DOHH2 (cell line): ENCODE results near the gene TGM6.

Source experiments
- H3F3A ChIP-seq: fragments of 200-600 bp; sonication (generic), shearing (Covaris generic); 2 replicates; pipeline ENCODE4 v1.6.0; 2016; ENCODE audit warnings: antibody characterized with exemption, mild to moderate bottlenecking; ENCODE audit not compliant: control insufficient read depth, insufficient read depth
- H3K27ac ChIP-seq: fragments of 200-600 bp; sonication (generic); 2 replicates; pipeline ENCODE4 v1.5.1; 2014; ENCODE audit warnings: low read depth, mild to moderate bottlenecking, low read length, moderate library complexity
- H3K27me3 ChIP-seq: fragments of 200-600 bp; sonication (generic); 2 replicates; pipeline ENCODE4 v1.6.1; 2014; ENCODE audit warnings: mild to moderate bottlenecking, low read length, mixed read lengths; ENCODE audit not compliant: control insufficient read depth
- H3K36me3 ChIP-seq: fragments of 200-600 bp; sonication (generic); 2 replicates; pipeline ENCODE4 v1.6.1; 2014; ENCODE audit warnings: mild to moderate bottlenecking, low read length, moderate library complexity, mixed read lengths; ENCODE audit not compliant: control insufficient read depth
- H3K4me1 ChIP-seq: fragments of 200-600 bp; sonication (generic); 2 replicates; pipeline ENCODE4 v1.6.1; 2014; ENCODE audit warnings: mild to moderate bottlenecking, low read length, mixed read lengths; ENCODE audit not compliant: control insufficient read depth
- H3K4me2 ChIP-seq: fragments of 200-600 bp; sonication (generic); 2 replicates; pipeline ENCODE4 v1.6.0; 2014; ENCODE audit warnings: mild to moderate bottlenecking, low read length, moderate library complexity
- H3K4me3 ChIP-seq: fragments of 200-600 bp; sonication (generic); 2 replicates; pipeline ENCODE4 v1.5.1; 2014; ENCODE audit warnings: mild to moderate bottlenecking, low read length, mixed read lengths
- H3K79me2 ChIP-seq: fragments of 200-600 bp; sonication (generic); 2 replicates; pipeline ENCODE4 v1.6.1; 2014; ENCODE audit warnings: mild to moderate bottlenecking, low read length, mixed read lengths; ENCODE audit not compliant: control insufficient read depth
- H3K9me2 ChIP-seq: fragments of 200-600 bp; sonication (generic); replicated peaks from 2 replicates; pipeline ENCODE4 v1.6.1; 2014; ENCODE audit warnings: mild to moderate bottlenecking, low read length, mixed read lengths; ENCODE audit not compliant: control insufficient read depth
- H3K9me3 ChIP-seq: fragments of 200-600 bp; sonication (generic); 2 replicates; pipeline ENCODE4 v1.6.1; 2014; ENCODE audit warnings: antibody characterized with exemption, low read length, mixed read lengths; ENCODE audit not compliant: control insufficient read depth, insufficient read depth
- H4K20me1 ChIP-seq: fragments of 200-600 bp; sonication (generic); 2 replicates; pipeline ENCODE4 v1.6.0; 2014; ENCODE audit warnings: low read depth, mild to moderate bottlenecking, antibody characterized with exemption, low read length, moderate library complexity; ENCODE audit not compliant: control insufficient read depth, insufficient read depth
- EZH2phosphoT487 ChIP-seq: fragments of 200-600 bp; sonication (generic); IDR thresholded peaks from 2 replicates; pipeline ENCODE4 v1.6.1; 2017; ENCODE audit warnings: borderline replicate concordance, mild to moderate bottlenecking, antibody characterized with exemption, low read length, moderate library complexity, mixed read lengths
- TF ChIP-seq, protein P1 (sequence below): fragments of 200-600 bp; sonication (generic); IDR thresholded peaks from one replicate; pipeline ENCODE4 v1.5.1; 2014; ENCODE audit warnings: antibody characterized with exemption, mild to moderate bottlenecking, low read depth, low read length; ENCODE audit not compliant: poor library complexity, severe bottlenecking

The TGM6 gene

GRCh38 chr20:2346188-2346587, 34.5 kb upstream of the TGM6 start:
- H3K79me2 ChIP-seq = no peaks in the 10 kb centered on the region
- no peak overlapping the region for H3K27ac ChIP-seq
- H3K27me3 ChIP-seq = no peaks in the 10 kb centered on the region
- H3F3A ChIP-seq = no peaks in the 10 kb centered on the region
- H3K4me2 ChIP-seq = no peak overlapping the region
- no peaks in the 10 kb centered on the region for H4K20me1 ChIP-seq
- no peaks in the 10 kb centered on the region for H3K36me3 ChIP-seq
- no peaks in the 10 kb centered on the region for H3K4me1 ChIP-seq
- H3K9me2 ChIP-seq = no peaks in the 10 kb centered on the region
- no peak overlapping the region for H3K4me3 ChIP-seq
- H3K9me3 ChIP-seq = peaks cover 5% of the 10 kb centered on the region
- TF ChIP-seq, protein P1, sequence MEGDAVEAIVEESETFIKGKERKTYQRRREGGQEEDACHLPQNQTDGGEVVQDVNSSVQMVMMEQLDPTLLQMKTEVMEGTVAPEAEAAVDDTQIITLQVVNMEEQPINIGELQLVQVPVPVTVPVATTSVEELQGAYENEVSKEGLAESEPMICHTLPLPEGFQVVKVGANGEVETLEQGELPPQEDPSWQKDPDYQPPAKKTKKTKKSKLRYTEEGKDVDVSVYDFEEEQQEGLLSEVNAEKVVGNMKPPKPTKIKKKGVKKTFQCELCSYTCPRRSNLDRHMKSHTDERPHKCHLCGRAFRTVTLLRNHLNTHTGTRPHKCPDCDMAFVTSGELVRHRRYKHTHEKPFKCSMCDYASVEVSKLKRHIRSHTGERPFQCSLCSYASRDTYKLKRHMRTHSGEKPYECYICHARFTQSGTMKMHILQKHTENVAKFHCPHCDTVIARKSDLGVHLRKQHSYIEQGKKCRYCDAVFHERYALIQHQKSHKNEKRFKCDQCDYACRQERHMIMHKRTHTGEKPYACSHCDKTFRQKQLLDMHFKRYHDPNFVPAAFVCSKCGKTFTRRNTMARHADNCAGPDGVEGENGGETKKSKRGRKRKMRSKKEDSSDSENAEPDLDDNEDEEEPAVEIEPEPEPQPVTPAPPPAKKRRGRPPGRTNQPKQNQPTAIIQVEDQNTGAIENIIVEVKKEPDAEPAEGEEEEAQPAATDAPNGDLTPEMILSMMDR = no peak
- TF ChIP-seq EZH2phosphoT487 = no peak

DNA sequence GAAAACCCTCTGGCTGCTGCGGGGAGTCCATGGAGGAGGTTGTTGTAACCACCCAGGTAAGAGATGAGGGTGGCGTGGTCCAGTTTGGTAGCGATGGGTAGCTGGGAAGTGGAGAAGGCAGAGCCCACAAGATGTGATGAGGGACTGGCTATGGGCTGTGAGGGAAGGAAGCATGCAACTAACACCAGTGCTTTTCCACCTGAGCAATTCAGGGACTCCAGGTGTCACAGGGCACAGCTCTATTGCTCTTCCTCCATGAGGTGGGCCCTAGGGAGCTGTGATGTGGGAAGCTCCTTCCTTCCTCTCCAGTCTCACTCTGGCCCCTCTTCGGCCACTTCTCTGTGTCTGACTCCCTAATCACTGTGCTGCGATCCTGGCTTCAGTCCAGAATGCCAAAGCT, 32.4 kb upstream of the TGM6 start:
- no peaks in the 10 kb centered on the region for H3F3A ChIP-seq
- no peaks in the 10 kb centered on the region for H4K20me1 ChIP-seq
- no peaks in the 10 kb centered on the region for H3K79me2 ChIP-seq
- TF ChIP-seq, protein P1 = no peak
- TF ChIP-seq EZH2phosphoT487 = no peak
- no peak overlapping the region for H3K27ac ChIP-seq
- peaks cover 5% of the 10 kb centered on the region for H3K9me3 ChIP-seq
- no peaks in the 10 kb centered on the region for H3K9me2 ChIP-seq
- H3K4me1 ChIP-seq = peaks cover 9% of the 10 kb centered on the region
- no peaks in the 10 kb centered on the region for H3K36me3 ChIP-seq
- H3K27me3 ChIP-seq = no peaks in the 10 kb centered on the region
- no peak overlapping the region for H3K4me2 ChIP-seq
- H3K4me3 ChIP-seq = no peak overlapping the region

DNA sequence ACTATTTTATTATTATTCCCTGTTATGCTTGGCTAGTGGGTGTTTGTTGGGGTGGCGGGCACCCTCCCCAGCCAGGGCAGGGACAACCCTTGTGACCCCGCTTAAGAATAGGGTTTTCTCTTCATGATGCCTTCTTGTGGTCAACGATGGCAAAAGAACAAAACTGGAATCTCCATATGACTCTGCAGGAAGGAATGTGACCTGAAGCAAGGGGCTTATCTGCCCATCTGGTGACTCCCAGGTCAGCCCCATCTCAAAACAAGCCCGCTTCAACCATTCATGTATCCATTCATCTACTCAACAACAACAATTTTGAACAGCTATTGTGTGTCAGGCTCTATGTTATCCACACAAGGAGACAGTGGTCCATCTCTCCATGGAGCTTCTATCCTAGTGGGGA, 30.9 kb upstream of the TGM6 start:
- no peak overlapping the region for H3K4me3 ChIP-seq
- no peaks in the 10 kb centered on the region for H3K9me2 ChIP-seq
- no peaks in the 10 kb centered on the region for H4K20me1 ChIP-seq
- no peaks in the 10 kb centered on the region for H3K79me2 ChIP-seq
- TF ChIP-seq, protein P1 = no peak
- no peak for TF ChIP-seq EZH2phosphoT487
- H3K36me3 ChIP-seq = no peaks in the 10 kb centered on the region
- H3F3A ChIP-seq = no peaks in the 10 kb centered on the region
- no peaks in the 10 kb centered on the region for H3K27me3 ChIP-seq
- H3K9me3 ChIP-seq = peaks cover 5% of the 10 kb centered on the region; the same call in 1 of the 2 replicates
- no peak overlapping the region for H3K27ac ChIP-seq
- H3K4me2 ChIP-seq = no peak overlapping the region
- peaks cover 10% of the 10 kb centered on the region for H3K4me1 ChIP-seq

DNA sequence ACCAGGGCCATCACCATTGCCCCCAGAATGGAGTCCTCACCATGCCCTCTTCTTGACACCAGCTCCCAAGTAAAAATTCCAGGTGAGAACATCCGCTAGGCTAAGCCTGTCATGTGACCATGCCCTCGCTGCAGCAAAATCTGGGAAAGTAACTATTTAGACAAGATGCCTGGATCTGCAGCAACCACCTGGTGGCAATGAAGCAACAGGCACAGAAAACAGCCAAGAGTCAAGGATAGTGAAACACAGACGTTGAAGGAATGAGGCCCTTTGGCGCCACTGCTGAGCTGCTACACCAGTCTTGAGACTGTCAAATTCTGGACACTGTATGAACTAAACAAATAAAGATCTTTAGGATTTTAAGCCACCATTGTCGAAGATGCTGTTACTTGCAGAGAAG, 30.1 kb upstream of the TGM6 start:
- H3K27ac ChIP-seq = no peak overlapping the region
- no peaks in the 10 kb centered on the region for H3K27me3 ChIP-seq
- H3K36me3 ChIP-seq = no peaks in the 10 kb centered on the region
- H3K4me3 ChIP-seq = no peak overlapping the region
- H3K4me1 ChIP-seq = peaks cover 10% of the 10 kb centered on the region
- H3K79me2 ChIP-seq = no peaks in the 10 kb centered on the region
- TF ChIP-seq EZH2phosphoT487 = no peak
- TF ChIP-seq, protein P1 = no peak
- H4K20me1 ChIP-seq = no peaks in the 10 kb centered on the region
- H3F3A ChIP-seq = no peaks in the 10 kb centered on the region
- no peaks in the 10 kb centered on the region for H3K9me2 ChIP-seq
- no peak overlapping the region for H3K4me2 ChIP-seq
- peaks cover 5% of the 10 kb centered on the region; the same call in 1 of the 2 replicates for H3K9me3 ChIP-seq
